Fibroblast of skin of left biceps (primary cell): ENCODE measurements around the gene GLI3.

Experiments used
- DNase-seq, 2 experiments: peaks; one replicate each; pipeline ENCODE4 v3.0.0-alpha.2; 2013; ENCODE audit warnings: low read depth in 2 of 2

GLI3 gene

GRCh38 chr7:42175834-42176723, 60.9 kb downstream of the GLI3 start:
- no peak for DNase-seq

GRCh38 chr7:42174391-42174912, 62.6 kb downstream of the GLI3 start:
- DNase-seq, result no peak

GRCh38 chr7:42170724-42171123, 66.3 kb downstream of the GLI3 start:
- DNase-seq, result no peak

GRCh38 chr7:42168512-42168911, 68.5 kb downstream of the GLI3 start:
- DNase-seq, result no peak

- no peak for DNase-seq
These were observed 69.3 kb downstream of the GLI3 start for GRCh38 chr7:42167631-42168236.

GRCh38 chr7:42167206-42167605, 69.8 kb downstream of the GLI3 start:
- DNase-seq, result no peak

GRCh38 chr7:42164881-42165428, 72.1 kb downstream of the GLI3 start:
- no peak for DNase-seq

- no peak for DNase-seq
These were observed 74.3 kb downstream of the GLI3 start for GRCh38 chr7:42162560-42163325.

- DNase-seq, result no peak
These were observed 75.3 kb downstream of the GLI3 start for GRCh38 chr7:42161719-42162118.

GRCh38 chr7:42161110-42161509, 75.9 kb downstream of the GLI3 start:
- no peak for DNase-seq

- DNase-seq, result no peak
These were observed 77.9 kb downstream of the GLI3 start for GRCh38 chr7:42159130-42159529.

- DNase-seq, result no peak
These were observed 79.9 kb downstream of the GLI3 start for GRCh38 chr7:42156967-42157721.

- DNase-seq, result peak in 1 of 2 experiments; percentile 25
These were observed 80.6 kb downstream of the GLI3 start for GRCh38 chr7:42156291-42156865.

GRCh38 chr7:42155584-42156290, 81.3 kb downstream of the GLI3 start:
- DNase-seq, result no peak

GRCh38 chr7:42154173-42154572, 82.8 kb downstream of the GLI3 start:
- DNase-seq, result no peak

GRCh38 chr7:42152329-42153205, 84.4 kb downstream of the GLI3 start:
- no peak for DNase-seq

- DNase-seq, result no peak
These were observed 85.7 kb downstream of the GLI3 start for GRCh38 chr7:42151309-42151708.

- no peak for DNase-seq
These were observed 91.5 kb downstream of the GLI3 start for GRCh38 chr7:42145539-42145938.

GRCh38 chr7:42144604-42145003, 92.4 kb downstream of the GLI3 start:
- peak; percentile 72 to 75 for DNase-seq
